GM12864 (cell line): Measurements from ENCODE around the gene GHITM.

Source experiments
- DNase-seq: peaks from one replicate; pipeline ENCODE4 v3.0.0-alpha.2; 2011; ENCODE audit warnings: low read depth
- H3K4me3 ChIP-seq: 2 replicates; pipeline ENCODE4 v1.5.1; 2011; ENCODE audit warnings: mild to moderate bottlenecking, low read depth, low read length, control low read depth
- CTCF ChIP-seq: IDR thresholded peaks from 2 replicates; pipeline ENCODE4 v1.5.1; 2011; ENCODE audit warnings: low read depth, mild to moderate bottlenecking, moderate library complexity, low read length, control low read depth, inconsistent platforms; ENCODE audit errors: missing control alignments

The GHITM gene

GRCh38 chr10:84190621-84191020, 51.3 kb downstream of the GHITM start:
- no peak overlapping the region for H3K4me3 ChIP-seq
- no peak for TF ChIP-seq CTCF
- DNase-seq: no peak

- TF ChIP-seq CTCF: no peak
Measured at GRCh38 chr10:84191106-84191505, 51.8 kb downstream of the GHITM start.

DNA sequence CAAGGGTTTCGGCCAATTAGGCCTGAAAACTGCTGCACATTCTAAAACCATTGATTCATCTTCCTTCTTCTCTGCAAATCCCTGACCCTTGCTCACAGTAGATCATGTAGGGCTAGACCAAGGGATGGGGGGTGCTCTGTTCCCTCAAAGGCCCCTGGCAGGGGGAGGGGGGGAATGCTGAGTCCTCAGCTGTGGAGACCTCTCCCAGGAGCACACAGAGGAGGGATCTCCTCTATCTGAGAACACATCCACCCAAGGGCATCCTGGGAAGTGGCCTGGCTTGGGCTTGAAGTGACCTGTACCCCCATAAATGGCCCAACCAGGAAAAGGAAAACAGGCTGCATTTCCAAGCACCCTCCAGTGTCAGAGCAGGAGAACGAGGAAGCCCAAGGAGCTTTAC, 54.0 kb downstream of the GHITM start:
- no peak for TF ChIP-seq CTCF
- no peak for DNase-seq
- H3K4me3 ChIP-seq: no peak overlapping the region

More at GRCh38 chr10:84191106-84191505, 51.8 kb downstream of the GHITM start:
- H3K4me3 ChIP-seq: no peak overlapping the region
- no peak for DNase-seq

DNA sequence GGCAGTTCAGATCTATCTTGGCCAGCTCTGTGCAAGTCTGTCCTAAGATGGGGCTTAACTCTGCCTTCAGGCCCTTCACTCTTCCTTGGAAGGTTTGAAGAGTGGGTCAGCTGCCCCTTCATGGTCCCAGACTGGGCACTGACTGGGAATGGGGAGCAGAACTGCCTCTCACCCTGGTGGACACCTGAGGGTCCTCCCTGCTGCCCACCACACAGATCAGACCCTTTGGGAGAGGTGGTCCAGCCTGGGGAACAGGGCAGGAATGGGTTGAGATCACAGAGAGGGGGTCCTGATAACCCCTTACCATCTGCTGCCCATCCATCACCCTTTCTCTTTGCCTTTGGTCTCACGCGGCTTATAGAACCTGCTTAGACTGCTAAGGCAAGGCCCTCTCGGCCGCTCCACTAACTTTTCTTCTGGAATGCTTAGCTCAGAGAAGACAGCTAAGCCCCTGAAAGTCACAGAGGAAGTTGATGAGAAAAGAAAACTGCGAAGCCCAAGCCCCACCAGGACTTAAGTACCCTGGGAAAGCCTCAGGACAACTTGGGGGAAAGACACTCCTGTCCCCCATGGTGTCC, 54.6 kb downstream of the GHITM start:
- H3K4me3 ChIP-seq: peak overlapping the region; percentile 49
- no peak for DNase-seq
- TF ChIP-seq CTCF: no peak

DNA sequence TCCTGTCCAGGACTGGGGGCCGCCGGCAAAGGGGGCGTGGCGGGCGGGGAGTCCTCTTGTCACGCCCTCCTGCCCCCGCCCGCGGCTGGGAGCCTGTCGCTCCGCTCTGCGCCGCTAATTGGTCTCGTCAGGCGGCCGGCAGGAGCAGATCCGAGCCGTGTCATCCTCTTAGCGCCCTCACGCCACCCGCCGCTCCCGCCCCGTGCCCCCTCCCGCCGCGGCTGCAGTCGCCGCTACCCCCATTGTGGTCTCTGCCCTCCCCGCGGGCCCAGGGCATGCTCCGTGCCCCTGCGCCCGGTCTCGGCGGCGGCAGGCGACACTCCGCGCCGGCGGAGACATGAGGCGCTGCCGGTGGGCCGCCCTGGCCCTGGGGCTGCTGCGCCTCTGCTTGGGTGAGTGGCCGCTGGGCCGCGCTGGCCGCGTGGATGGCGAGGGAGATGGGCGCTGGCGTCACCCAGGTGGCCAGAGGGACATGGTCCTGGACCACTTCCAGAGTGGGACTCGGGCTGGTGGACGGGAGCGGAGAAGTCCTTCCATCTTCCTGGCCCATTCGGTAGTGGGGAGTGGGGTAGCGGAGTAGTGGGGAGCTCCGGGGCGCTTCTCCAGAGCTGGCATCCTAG, 55.2 kb downstream of the GHITM start, which contains the start of gene CDHR1:
CDHR1 (plus strand) TSS at position 114 of the 620 bp plus-strand sequence; CDS start at position 338, 224 bp downstream.
- TF ChIP-seq CTCF: no peak
- H3K4me3 ChIP-seq: peak within 1 kb of the TSS; percentile 49
- no peak for DNase-seq

GRCh38 chr10:84195044-84195830, 55.9 kb downstream of the GHITM start:
- no peak for DNase-seq
- no peak for TF ChIP-seq CTCF
- peak overlapping the region; percentile 49 for H3K4me3 ChIP-seq
